ENCODE measurements around the gene RNF111.

Gene RNF111

DNA sequence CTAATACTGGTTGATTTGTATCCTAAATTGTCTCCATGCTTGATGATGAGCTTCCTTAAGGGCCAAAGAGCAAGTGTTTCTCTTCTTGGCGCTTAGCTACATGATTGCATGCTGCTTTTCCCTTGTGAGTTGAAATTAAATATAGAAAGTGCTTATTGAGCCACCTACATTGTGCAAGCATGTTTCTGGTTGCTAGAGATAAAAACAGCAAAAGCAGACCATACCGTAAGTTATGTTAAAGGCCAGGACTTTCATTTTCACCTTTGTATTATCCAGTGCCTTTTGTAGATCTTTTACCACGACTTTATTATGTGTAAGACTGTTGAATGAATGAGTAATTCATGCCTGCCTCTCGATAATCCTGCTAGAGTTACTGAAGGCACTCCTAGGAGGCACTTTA lies 75.6 kb downstream of the RNF111 start:
- DNase-seq (ENCODE audit: low read depth), result no peak
- in situ Hi-C loops (cut with HindIII; ENCODE audit: low sequenced_read_pairs), result no loop called here
- TF ChIP-seq, protein P1, sequence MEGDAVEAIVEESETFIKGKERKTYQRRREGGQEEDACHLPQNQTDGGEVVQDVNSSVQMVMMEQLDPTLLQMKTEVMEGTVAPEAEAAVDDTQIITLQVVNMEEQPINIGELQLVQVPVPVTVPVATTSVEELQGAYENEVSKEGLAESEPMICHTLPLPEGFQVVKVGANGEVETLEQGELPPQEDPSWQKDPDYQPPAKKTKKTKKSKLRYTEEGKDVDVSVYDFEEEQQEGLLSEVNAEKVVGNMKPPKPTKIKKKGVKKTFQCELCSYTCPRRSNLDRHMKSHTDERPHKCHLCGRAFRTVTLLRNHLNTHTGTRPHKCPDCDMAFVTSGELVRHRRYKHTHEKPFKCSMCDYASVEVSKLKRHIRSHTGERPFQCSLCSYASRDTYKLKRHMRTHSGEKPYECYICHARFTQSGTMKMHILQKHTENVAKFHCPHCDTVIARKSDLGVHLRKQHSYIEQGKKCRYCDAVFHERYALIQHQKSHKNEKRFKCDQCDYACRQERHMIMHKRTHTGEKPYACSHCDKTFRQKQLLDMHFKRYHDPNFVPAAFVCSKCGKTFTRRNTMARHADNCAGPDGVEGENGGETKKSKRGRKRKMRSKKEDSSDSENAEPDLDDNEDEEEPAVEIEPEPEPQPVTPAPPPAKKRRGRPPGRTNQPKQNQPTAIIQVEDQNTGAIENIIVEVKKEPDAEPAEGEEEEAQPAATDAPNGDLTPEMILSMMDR (IDR thresholded peaks at IDR 0.05; ENCODE audit: low read depth, low read length, missing control alignments), result no peak

DNA sequence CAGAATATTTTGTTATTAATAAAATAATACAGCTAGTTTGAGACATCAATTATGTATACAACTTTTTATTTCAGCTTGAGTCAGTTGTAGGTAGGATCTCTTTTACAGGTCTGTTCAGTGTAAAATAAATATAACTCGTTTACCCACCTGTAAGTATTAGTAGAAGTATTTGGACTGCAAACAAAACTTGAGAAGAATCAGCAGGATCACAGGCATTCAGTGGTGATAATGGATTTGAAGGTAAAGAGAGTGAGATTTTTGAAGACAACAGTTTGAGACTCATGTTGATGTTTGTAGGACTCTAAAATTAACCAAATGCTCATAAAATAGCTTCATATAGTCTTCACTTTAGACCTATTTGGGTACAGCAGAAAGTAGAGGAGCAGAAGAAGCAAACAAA lies 82.0 kb downstream of the RNF111 start:
- DNase-seq (ENCODE audit: low read depth), result no peak
- in situ Hi-C loops (cut with HindIII; ENCODE audit: low sequenced_read_pairs), result no loop called here
- H3K4me3 ChIP-seq (ENCODE audit: low read depth, low read length), result no peak overlapping the region
- TF ChIP-seq, protein P1 (IDR thresholded peaks at IDR 0.05; ENCODE audit: low read depth, low read length, missing control alignments), result no peak

More for the DNA sequence above, 75.6 kb downstream of the RNF111 start:
- H3K4me3 ChIP-seq (ENCODE audit: low read depth, low read length), result no peak overlapping the region

DNA sequence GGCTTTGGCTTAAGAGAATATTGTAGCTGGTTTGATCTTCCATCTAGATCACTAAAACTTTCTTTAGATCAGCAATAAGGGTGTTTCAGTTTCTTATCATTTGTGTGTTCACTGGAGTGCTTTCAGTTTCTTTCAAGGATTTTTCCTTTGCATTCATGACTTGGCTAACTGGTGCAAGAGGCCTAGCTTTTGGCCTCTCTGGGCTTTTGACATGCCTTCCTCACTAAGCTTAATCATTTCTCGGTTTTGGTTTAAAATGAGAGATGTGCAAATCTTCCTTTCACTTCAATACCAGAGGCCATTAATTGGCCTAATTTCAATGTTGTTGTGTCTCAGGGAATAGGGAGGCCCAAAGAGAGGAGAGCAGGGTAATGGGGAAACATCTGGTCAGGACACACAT lies 87.1 kb downstream of the RNF111 start:
- no peak overlapping the region for H3K4me3 ChIP-seq (ENCODE audit: low read depth, low read length)

DNA sequence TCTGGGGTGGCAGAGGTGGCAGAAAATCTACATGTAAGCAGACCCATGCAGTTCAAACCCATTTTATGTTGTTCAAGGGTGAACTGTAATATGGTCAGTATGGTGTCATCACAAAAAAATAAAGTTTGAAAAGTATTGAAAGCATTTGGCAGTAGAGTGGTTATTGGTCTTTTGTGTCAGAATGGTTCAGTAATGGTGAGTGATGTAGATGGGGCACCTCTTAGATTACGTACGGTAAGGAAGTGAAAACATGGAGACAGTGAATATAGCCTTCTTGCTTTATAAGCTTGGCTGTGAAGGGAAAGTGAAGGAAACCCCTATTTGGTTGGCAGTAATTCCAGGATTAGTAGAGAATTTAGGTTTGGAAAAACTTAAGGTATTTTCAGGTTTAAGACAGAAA lies 100.3 kb downstream of the RNF111 start:
- no peak overlapping the region for H3K4me3 ChIP-seq (ENCODE audit: low read depth, low read length)
- in situ Hi-C loops (cut with HindIII; ENCODE audit: low sequenced_read_pairs), result no loop called here
- no peak for DNase-seq (ENCODE audit: low read depth)
- TF ChIP-seq, protein P1 (IDR thresholded peaks at IDR 0.05; ENCODE audit: low read depth, low read length, missing control alignments), result no peak

More for the DNA sequence above, 87.1 kb downstream of the RNF111 start:
- in situ Hi-C loops (cut with HindIII; ENCODE audit: low sequenced_read_pairs), result no loop called here
- TF ChIP-seq, protein P1 (IDR thresholded peaks at IDR 0.05; ENCODE audit: low read depth, low read length, missing control alignments), result no peak
- no peak for DNase-seq (ENCODE audit: low read depth)

DNA sequence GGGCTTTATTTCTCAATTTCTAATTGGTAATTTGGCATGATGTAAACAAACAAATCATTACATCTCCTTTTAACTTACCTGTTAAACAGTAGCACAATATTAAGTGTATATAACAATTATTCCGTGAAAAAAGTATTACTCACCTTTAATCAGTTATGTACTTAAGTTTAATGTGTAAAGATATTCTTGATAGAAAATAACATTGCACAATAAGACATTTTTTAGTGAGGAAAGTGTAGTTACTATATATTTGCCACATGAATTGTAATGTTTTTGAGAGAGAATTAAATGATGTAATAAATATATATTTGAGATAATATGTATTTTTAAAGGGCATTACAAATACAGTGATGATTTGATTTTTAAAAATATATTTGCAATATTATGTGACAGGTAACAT lies 106.6 kb downstream of the RNF111 start:
- H3K4me3 ChIP-seq (ENCODE audit: low read depth, low read length), result no peak overlapping the region
- TF ChIP-seq, protein P1 (IDR thresholded peaks at IDR 0.05; ENCODE audit: low read depth, low read length, missing control alignments), result no peak
- DNase-seq (ENCODE audit: low read depth), result no peak
- in situ Hi-C loops (cut with HindIII; ENCODE audit: low sequenced_read_pairs), result no loop called here

DNA sequence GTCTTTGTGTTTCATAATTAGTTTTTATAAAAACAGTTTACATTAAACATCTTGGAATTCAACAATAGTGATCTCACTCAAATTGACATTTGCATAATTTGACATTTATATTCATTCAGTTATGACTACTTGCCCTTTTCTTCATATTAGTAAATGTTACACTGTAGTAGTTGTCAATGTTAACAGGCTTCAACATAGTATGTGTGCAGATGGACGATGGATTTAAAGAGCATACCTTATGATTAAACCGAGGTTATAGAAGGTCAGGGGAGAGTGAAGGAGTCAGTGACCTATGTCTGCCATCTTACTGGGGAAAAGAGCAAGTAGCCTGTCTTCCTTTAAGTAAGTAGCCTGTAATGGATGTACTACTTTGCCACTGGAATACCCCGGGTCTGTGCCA lies 109.0 kb downstream of the RNF111 start:
- no peak for DNase-seq (ENCODE audit: low read depth)
- TF ChIP-seq, protein P1 (IDR thresholded peaks at IDR 0.05; ENCODE audit: low read depth, low read length, missing control alignments), result no peak
- in situ Hi-C loops (cut with HindIII; ENCODE audit: low sequenced_read_pairs), result no loop called here
- H3K4me3 ChIP-seq (ENCODE audit: low read depth, low read length), result no peak overlapping the region

All from astrocyte of the cerebellum (primary cell).